Ectodermal cell (in vitro differentiated cells): ENCODE data around the gene AP1M1.

Experiments
- H3K27ac ChIP-seq: 2 replicates; pipeline ENCODE4 v1.7.0; 2013; ENCODE audit warnings: mild to moderate bottlenecking, low read depth, low read length; ENCODE audit not compliant: insufficient read depth, poor library complexity, severe bottlenecking
- H3K27me3 ChIP-seq: 2 replicates; pipeline ENCODE4 v1.7.0; 2013; ENCODE audit warnings: mild to moderate bottlenecking, low read length; ENCODE audit not compliant: insufficient read depth, control insufficient read depth, poor library complexity, severe bottlenecking
- H3K36me3 ChIP-seq: one replicate; pipeline ENCODE4 v1.7.0; 2013; ENCODE audit warnings: low read length; ENCODE audit not compliant: control insufficient read depth, insufficient read depth
- H3K4me1 ChIP-seq: one replicate; pipeline ENCODE4 v1.7.0; 2013; ENCODE audit warnings: low read length; ENCODE audit not compliant: control insufficient read depth, insufficient read depth
- H3K4me3 ChIP-seq: 2 replicates; pipeline ENCODE4 v1.7.0; 2013; ENCODE audit warnings: low read depth, low read length, control low read depth; ENCODE audit not compliant: insufficient read depth
- H3K9me3 ChIP-seq: 2 replicates; pipeline ENCODE4 v1.7.0; 2013; ENCODE audit warnings: mild to moderate bottlenecking, low read length, moderate library complexity; ENCODE audit not compliant: control insufficient read depth
- WGBS, 2 experiments: methylation state at CpG; one replicate each; pipeline ENCODE4 v1.1.7; 2013; ENCODE audit warnings: missing lambda C conversion rate in 2 of 2; 5-methylcytosine and 5-hydroxymethylcytosine counted together

The AP1M1 gene

GRCh38 chr19:16262618-16263017 is 64.9 kb downstream of the AP1M1 start:
- WGBS, 2 experiments, result 87 to 90% methylated on average over 8 of the region's 8 CpGs
- no peaks in the 10 kb centered on the region for H3K4me1 ChIP-seq
- no peaks in the 10 kb centered on the region for H3K36me3 ChIP-seq
- no peak overlapping the region for H3K27ac ChIP-seq
- no peaks in the 10 kb centered on the region for H3K27me3 ChIP-seq
- no peaks in the 10 kb centered on the region for H3K9me3 ChIP-seq
- no peak overlapping the region for H3K4me3 ChIP-seq

- H3K27ac ChIP-seq, result no peak overlapping the region
- WGBS, 2 experiments, result 83 to 84% methylated on average over 14 of the region's 14 CpGs
Measured at GRCh38 chr19:16263141-16263761, 65.5 kb downstream of the AP1M1 start.

GRCh38 chr19:16265205-16265604 is 67.5 kb downstream of the AP1M1 start:
- H3K4me3 ChIP-seq, result no peak overlapping the region
- WGBS, 2 experiments, result 91 to 94% methylated on average over 3 of the region's 3 CpGs
- H3K9me3 ChIP-seq, result no peaks in the 10 kb centered on the region

More at GRCh38 chr19:16263141-16263761, 65.5 kb downstream of the AP1M1 start:
- Histone ChIP-seq H3K4me1 (no peaks in the 10 kb centered on the region), H3K9me3 (no peaks in the 10 kb centered on the region), H3K4me3 (no peak overlapping the region), H3K36me3 (no peaks in the 10 kb centered on the region), H3K27me3 (no peaks in the 10 kb centered on the region)

GRCh38 chr19:16265890-16266585 is 68.3 kb downstream of the AP1M1 start:
- no peak overlapping the region for H3K27ac ChIP-seq
- WGBS, 2 experiments, result 91 to 93% methylated on average over 14 of the region's 14 CpGs
- H3K4me1 ChIP-seq, result no peaks in the 10 kb centered on the region
- H3K36me3 ChIP-seq, result no peaks in the 10 kb centered on the region
- no peaks in the 10 kb centered on the region for H3K27me3 ChIP-seq
- no peaks in the 10 kb centered on the region for H3K9me3 ChIP-seq
- no peak overlapping the region for H3K4me3 ChIP-seq

More at GRCh38 chr19:16265205-16265604, 67.5 kb downstream of the AP1M1 start:
- Histone ChIP-seq H3K36me3 (no peaks in the 10 kb centered on the region), H3K4me1 (no peaks in the 10 kb centered on the region), H3K27ac (no peak overlapping the region), H3K27me3 (no peaks in the 10 kb centered on the region)

- Histone ChIP-seq H3K27me3 (no peaks in the 10 kb centered on the region), H3K4me3 (no peak overlapping the region), H3K4me1 (no peaks in the 10 kb centered on the region), H3K27ac (no peak overlapping the region), H3K36me3 (no peaks in the 10 kb centered on the region), H3K9me3 (no peaks in the 10 kb centered on the region)
- WGBS, 2 experiments, result 91 to 92% methylated on average over 14 of the region's 14 CpGs
Measured at GRCh38 chr19:16266586-16266942, 68.9 kb downstream of the AP1M1 start.

GRCh38 chr19:16268676-16269319 is 71.1 kb downstream of the AP1M1 start:
- WGBS, 2 experiments, result 90% methylated on average over 16 of the region's 17 CpGs
- Histone ChIP-seq H3K4me3 (no peak overlapping the region), H3K27ac (no peak overlapping the region), H3K27me3 (no peaks in the 10 kb centered on the region), H3K9me3 (no peaks in the 10 kb centered on the region), H3K4me1 (peaks cover 6% of the 10 kb centered on the region), H3K36me3 (no peaks in the 10 kb centered on the region)

- H3K36me3 ChIP-seq, result no peaks in the 10 kb centered on the region
- H3K27ac ChIP-seq, result peak overlapping the region; percentile 77
- H3K9me3 ChIP-seq, result no peaks in the 10 kb centered on the region
- no peaks in the 10 kb centered on the region for H3K27me3 ChIP-seq
- H3K4me1 ChIP-seq, result peaks cover 6% of the 10 kb centered on the region
- WGBS, 2 experiments, result 56 to 59% methylated on average over 14 of the region's 14 CpGs
- H3K4me3 ChIP-seq, result no peak overlapping the region
Measured at GRCh38 chr19:16272945-16273344, 75.2 kb downstream of the AP1M1 start.

- H3K4me3 ChIP-seq, result no peak overlapping the region
- no peaks in the 10 kb centered on the region for H3K36me3 ChIP-seq
- H3K4me1 ChIP-seq, result peaks cover 6% of the 10 kb centered on the region
- no peaks in the 10 kb centered on the region for H3K9me3 ChIP-seq
- no peak overlapping the region for H3K27ac ChIP-seq
- H3K27me3 ChIP-seq, result no peaks in the 10 kb centered on the region
- 95 to 96% methylated on average over 6 of the region's 6 CpGs for WGBS, 2 experiments
Measured at GRCh38 chr19:16274447-16274846, 76.7 kb downstream of the AP1M1 start.

- Histone ChIP-seq H3K4me3 (no peak overlapping the region), H3K9me3 (no peaks in the 10 kb centered on the region), H3K4me1 (no peaks in the 10 kb centered on the region), H3K27me3 (no peaks in the 10 kb centered on the region), H3K27ac (no peak overlapping the region), H3K36me3 (no peaks in the 10 kb centered on the region)
- WGBS, 2 experiments, result 89 to 93% methylated on average over 4 of the region's 4 CpGs
Measured at GRCh38 chr19:16280306-16280705, 82.6 kb downstream of the AP1M1 start.

- H3K4me1 ChIP-seq, result peaks cover 8% of the 10 kb centered on the region
- no peak overlapping the region for H3K27ac ChIP-seq
- 95 to 96% methylated on average over 5 of the region's 5 CpGs for WGBS, 2 experiments
- H3K9me3 ChIP-seq, result no peaks in the 10 kb centered on the region
- no peaks in the 10 kb centered on the region for H3K27me3 ChIP-seq
- H3K36me3 ChIP-seq, result no peaks in the 10 kb centered on the region
- H3K4me3 ChIP-seq, result no peak overlapping the region
Measured at GRCh38 chr19:16281743-16282142, 84.0 kb downstream of the AP1M1 start.
